GM19397 (cell line): ENCODE data around the gene CPT1B.
A peak's percentile ranks its signal among the peaks of the same experiment; 100 is the strongest.

Source experiments
- ATAC-seq: cut with Tn5 transposase; IDR thresholded peaks from one replicate; pipeline ENCODE4 v1.9.1; 2021; ENCODE audit warnings: mild to moderate bottlenecking, moderate library complexity; ENCODE audit not compliant: unreplicated experiment

The CPT1B gene

DNA sequence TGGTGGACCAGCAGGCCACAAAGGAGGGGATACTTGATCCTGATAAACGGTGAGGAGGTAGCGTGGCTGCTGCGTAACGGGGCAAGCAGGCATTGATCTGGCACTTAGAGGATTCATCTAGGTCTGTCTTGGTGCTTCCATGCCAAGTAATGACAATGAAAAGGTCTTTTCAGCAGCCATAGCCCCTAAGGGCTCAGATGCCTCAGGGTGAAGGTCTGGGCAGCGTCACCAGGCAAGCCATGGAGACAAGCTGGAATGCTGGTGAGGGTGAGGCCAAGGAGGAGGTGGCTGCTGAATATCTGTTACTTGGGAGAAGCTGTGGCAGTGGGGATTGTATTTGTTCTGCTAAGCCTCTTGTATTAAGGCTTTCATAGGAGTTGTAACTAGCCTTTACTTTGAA is 9.2 kb upstream of the CPT1B start:
- ATAC-seq: no peak

DNA sequence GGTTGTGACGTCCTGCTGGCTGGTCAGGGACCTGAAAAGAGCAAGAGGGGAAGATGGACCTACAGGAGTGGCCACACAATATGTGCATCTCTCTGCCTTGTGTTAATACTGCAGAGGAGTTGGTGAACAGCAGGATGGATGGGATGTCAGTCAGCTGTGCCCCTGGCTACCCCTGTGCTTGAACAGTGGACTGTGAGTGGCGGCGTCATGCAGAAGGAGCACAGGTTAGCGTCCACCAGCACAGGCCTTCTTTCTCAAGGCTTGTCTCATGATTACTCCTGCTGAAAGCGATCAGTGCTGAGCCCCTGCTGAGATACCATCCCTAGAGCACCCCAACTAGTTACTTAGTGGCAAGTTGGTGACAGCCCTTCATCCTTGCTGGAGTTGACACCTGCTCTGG is 8.2 kb upstream of the CPT1B start:
- ATAC-seq: no peak

GRCh38 chr22:50585781-50586180 is 7.6 kb upstream of the CPT1B start:
- ATAC-seq: no peak

- ATAC-seq: no peak
These were observed 7.0 kb upstream of the CPT1B start for GRCh38 chr22:50585238-50585637.

DNA sequence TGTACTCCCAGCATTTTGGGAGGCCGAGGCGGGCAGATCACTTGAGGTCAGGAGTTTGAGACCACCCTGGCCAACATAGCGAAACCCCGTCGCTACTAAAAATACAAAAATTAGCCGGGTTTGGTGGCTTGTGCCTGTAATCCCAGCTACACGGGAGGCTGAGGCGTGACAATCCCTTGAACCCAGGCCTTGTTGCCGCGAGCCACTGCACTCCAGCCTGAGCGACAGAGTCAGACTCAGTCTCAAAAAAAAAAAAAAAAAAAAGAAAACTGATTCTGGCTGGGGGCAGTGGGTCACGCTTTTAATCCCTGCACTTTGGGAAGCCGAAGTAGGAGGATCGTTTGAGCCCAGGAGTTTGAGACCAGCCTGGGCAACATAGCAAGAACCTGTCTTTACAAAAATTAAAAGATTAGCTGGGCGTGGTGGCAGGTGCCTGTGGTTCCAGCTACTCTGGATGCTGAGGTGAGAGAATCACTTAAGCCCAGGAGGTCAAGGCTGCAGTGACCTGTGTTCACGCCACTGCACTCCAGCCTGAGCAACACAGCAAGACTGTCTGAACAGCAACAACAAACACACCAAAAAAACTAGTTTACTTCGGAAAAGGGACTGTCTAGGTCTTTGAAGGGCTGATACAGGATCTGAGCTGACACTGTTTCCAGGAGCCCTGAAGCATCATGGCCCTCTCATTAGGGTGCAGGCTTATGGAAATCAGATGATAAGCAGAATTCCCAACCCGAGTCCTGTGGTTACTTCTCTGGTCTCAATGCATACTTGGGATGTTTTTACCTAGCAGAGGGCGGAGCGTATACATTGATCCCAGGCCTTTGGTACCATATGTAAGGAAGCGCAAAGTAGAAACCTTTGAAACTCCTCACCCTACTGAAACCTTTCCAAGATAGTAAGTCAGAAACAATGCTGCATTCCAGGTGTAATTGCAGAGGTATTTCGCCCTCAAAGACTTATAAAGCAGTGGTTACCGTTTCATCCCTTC is 6.2 kb upstream of the CPT1B start:
- no peak for ATAC-seq

DNA sequence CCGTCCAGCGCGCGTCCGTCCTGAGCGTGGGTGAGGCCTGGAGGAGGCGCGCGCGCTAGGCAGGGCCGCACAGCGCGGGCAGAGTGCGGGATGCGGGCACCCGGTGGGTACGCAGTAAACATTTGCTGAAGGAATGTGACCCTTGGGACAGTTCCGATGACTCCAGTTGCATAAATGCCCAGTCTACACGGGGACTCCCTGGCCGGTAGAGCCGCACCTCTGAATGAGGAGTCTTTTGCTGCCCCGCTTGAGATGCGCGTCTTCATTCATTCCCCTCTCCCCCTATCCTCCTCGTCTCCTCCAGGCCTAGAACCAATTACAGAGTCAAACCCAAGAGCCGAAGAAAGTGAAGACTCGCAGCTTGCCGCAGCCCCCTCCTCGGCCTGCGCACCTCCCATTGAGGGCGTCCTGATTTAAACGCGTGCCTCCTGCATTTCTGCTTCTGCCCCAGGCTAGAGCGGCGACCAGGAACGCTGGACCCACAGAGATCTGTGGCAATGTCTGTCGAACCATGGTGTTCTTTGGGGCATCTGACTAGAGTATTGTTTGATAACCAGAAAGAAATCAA is 5.2 kb upstream of the CPT1B start:
- peak; percentile 27 for ATAC-seq

DNA sequence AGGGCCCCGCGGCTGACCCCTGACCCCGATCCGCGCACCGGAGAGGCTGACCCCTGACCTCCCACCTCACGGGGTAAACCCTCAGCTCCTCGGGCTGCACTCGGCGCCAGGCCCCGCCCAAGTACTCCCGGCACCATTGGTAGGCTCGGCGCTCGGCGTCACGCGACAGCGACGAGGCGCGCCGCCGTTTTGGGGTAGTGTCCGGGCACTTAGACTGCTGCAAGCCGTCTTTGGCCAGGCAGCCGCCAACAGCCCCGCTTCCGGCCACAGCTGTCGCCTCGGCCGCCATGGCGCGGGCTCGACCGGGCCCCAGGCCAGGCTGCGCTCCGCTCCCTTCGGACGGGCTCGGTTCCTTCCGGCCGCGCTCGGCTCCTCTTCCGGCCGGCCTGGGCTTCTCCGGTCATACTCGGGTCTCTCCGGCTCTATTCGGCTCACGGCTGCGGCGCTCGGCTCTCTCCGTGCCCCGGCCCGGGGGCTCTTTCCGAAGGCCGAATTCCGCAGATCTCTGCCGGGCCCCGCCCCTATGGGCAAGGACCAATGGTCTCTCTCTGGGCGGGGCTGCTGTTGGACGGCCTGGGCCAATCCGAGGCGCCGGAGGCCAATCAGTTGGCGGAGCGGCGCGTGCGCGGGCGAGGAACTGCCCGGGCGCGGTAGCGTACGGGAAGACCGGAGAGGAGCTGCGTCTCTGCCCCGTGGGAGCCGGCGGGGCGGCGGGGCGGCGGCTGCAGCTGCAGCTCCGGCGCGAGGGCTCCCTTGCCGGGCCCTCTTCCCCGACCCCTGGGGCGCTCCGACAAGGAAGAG is 4.5 kb upstream of the CPT1B start, which contains the start of gene CHKB:
Gene CHKB (minus strand): TSS at position 357 of the 801 bp plus-strand sequence. CDS start 68 bp downstream, at position 289.
- peak; percentile 88 for ATAC-seq

GRCh38 chr22:50581950-50582492 is 3.8 kb upstream of the CPT1B start:
- no peak for ATAC-seq

- no peak for ATAC-seq
These were observed 3.1 kb upstream of the CPT1B start for GRCh38 chr22:50581031-50581949.

DNA sequence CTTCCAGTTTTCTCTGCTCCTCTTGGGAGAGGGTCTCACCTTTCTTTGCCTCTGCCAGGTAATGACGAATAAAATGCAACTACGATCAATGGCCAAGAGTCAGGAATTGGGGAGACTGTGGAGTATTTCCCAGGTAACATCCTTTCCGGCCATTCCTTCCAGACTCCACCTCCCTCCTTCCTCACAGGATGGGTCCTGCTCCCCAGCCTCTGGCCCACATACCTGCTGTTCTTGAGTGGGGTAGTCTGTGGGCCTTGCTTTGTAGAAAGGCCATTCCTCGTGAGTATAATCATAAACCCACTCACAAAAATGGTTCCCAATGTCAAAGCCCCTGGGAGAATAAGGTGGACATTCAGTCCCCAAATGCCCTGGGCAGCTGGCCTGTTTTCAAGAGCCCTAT is 1.5 kb upstream of the CPT1B start:
- no peak for ATAC-seq

DNA sequence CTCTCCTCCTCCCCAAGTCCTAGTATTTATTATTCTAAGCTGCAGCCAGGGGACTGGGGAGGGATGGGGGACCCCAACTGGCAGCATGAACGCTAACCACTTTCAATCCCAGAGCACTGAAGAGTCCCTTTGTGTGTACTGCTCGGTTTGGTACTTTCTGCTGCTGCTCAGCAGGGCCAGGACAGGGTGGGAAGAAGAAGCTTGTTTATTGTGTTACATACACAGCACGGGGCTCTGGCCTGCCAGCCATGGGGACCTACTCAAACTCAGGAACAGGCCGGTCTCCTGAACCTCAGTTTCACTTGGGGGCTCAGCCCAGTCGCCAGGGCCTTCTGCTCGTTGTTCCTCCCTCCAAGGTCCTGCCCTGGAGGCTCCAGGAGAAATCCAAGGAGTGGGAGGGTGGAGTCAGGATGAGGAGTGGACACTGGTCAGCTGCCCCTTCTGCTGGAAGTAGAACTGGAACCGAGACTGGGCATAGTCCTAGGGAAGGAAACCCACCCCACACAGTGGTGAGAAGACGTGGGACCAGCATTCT is 616 bp upstream of the CPT1B start:
- no peak for ATAC-seq

DNA sequence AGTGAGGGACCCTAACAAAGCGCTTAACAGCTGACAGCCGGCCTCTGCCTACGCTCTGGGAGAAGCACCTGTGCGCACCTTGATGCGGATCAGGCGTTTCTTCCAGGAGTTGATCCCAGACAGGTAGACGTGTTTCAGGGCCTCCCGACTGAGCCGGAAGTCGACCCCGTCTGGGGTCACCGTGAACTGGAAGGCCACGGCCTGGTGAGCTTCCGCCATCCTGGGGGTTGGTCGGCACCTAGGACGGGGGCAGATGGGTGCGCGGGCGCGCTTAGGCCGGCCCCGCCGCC is 585 bp downstream of the CPT1B start:
- ATAC-seq: no peak

DNA sequence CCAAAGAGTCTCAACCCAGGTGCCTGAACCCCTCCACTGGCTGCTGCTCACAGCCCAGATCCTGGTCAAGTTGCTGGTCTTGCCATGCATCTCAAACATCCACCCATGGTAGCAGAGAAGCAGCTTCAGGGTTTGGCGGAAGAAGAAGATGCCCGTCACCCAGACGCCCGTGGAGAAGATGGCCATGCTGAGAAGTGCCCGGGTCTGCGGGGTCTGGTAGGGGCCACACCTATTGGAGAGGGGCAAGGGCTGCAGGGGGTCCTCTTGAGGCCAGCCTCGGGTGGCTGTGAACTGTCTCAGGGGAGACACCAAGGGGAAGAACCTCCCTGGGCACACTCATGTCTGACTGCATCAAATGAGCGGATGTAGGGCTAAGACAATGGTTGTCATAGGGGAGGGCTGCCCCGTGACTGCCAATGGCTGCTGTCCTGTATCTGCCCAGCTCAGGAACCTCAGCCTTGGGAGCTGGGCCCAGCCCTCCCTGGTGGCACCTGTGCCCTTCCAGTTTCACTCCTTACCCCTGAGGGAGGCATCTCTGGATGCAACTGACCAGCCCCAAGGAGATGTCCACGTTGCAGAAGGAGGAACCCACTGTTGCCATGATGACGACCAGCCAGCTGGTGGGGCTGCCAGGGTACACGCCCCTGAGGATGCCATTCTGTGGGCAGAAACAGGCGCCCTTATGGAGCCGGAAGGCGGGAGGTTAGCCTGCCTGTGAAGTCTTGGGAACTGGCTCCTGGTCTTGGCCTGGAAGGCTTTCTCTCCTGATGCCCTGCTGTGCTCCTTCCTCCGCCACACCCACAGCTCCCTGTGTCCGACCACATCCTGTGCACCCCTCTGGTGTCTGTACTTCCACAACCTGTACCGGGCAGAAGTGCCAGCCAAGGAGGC is 1.2 kb downstream of the CPT1B start:
- no peak for ATAC-seq

GRCh38 chr22:50576070-50576469 is 2.2 kb downstream of the CPT1B start:
- ATAC-seq: no peak

GRCh38 chr22:50575426-50575941 is 2.7 kb downstream of the CPT1B start:
- no peak for ATAC-seq

GRCh38 chr22:50574383-50574755 is 3.9 kb downstream of the CPT1B start:
- ATAC-seq: no peak

GRCh38 chr22:50573491-50574382 is 4.5 kb downstream of the CPT1B start:
- ATAC-seq: no peak

GRCh38 chr22:50572965-50573364 is 5.3 kb downstream of the CPT1B start:
- no peak for ATAC-seq
